ENCODE measurements around the gene MORF4L1. TPM values are rescaled to one million over a fixed set of nuclear protein-coding genes. Genes with fewer than 3 reads are reported as not detected.

The MORF4L1 gene
- total RNA-seq, 2 experiments from 2014 or later, result 463 to 496 TPM

- no peaks in the 10 kb centered on the region for H3K9me3 ChIP-seq (ENCODE audit: control insufficient read depth in 1 of 2, insufficient read depth in 1 of 2, low read length in 2 of 2)
- no peak overlapping the region for H3K4me3 Mint-ChIP-seq
- ChIA-PET CTCF (interaction anchor here (1.1 kb wide), 1 partner anchor 275 kb away, joined by 6 read pairs; no protein-coding TSS in a partner anchor), POLR2A (no interaction called here)
- peaks cover 94% of the 10 kb centered on the region for H3K36me3 Mint-ChIP-seq (ENCODE audit: low read depth)
- peaks cover 13% of the 10 kb centered on the region for H3K4me1 ChIP-seq (ENCODE audit: insufficient read depth, low read length)
- TF ChIP-seq CTCF (IDR thresholded peaks at IDR 0.05), result no peak
- H3K27ac Mint-ChIP-seq, result peak overlapping the region; percentile 13
- no peak overlapping the region for H3K27ac ChIP-seq (ENCODE audit: low read depth in 1 of 2, low read length in 2 of 2)
- H3K27me3 Mint-ChIP-seq, result no peaks in the 10 kb centered on the region
- H3K27me3 ChIP-seq (ENCODE audit: control insufficient read depth in 1 of 2, insufficient read depth in 2 of 2, low read length in 2 of 2), result no peaks in the 10 kb centered on the region
- no peaks in the 10 kb centered on the region for H3K9me3 Mint-ChIP-seq
- no peak overlapping the region for H3K4me3 ChIP-seq (ENCODE audit: low read length)
- intact Hi-C loops (cut with DNase I, micrococcal nuclease), result loop anchor here in 1 of 2 experiments (1.0 to 10.0 kb wide), 2 partner anchors 70 to 374 kb away; no protein-coding TSS in a partner anchor
- no peak for DNase-seq
- H3K4me1 Mint-ChIP-seq (ENCODE audit: low read depth), result peaks cover 35% of the 10 kb centered on the region
- H3K36me3 ChIP-seq (ENCODE audit: insufficient read depth, low read length), result peaks cover 86% of the 10 kb centered on the region
- no peak for ATAC-seq (ENCODE audit: poor library complexity)
Measured at GRCh38 chr15:78909160-78909695, 36.5 kb downstream of the MORF4L1 start.

GRCh38 chr15:78909791-78910228 is 37.1 kb downstream of the MORF4L1 start:
- peaks cover 13% of the 10 kb centered on the region for H3K4me1 ChIP-seq (ENCODE audit: insufficient read depth, low read length)
- Mint-ChIP-seq H3K9me3 (no peaks in the 10 kb centered on the region), H3K4me3 (no peak overlapping the region), H3K36me3 (ENCODE audit: low read depth) (peaks cover 93% of the 10 kb centered on the region), H3K4me1 (ENCODE audit: low read depth) (peaks cover 31% of the 10 kb centered on the region), H3K27me3 (no peaks in the 10 kb centered on the region), H3K27ac (peak overlapping the region; percentile 10)
- ATAC-seq (ENCODE audit: poor library complexity), result peak; percentile 52
- intact Hi-C loops (cut with DNase I, micrococcal nuclease), result loop anchor here in 1 of 2 experiments (1.0 to 10.0 kb wide), 3 partner anchors 69 to 375 kb away; no protein-coding TSS in a partner anchor
- CTCF ChIA-PET, result interaction anchor here (1.1 kb wide), 1 partner anchor 275 kb away, joined by 6 read pairs; no protein-coding TSS in a partner anchor
- H3K27me3 ChIP-seq (ENCODE audit: control insufficient read depth in 1 of 2, insufficient read depth in 2 of 2, low read length in 2 of 2), result no peaks in the 10 kb centered on the region
- no peaks in the 10 kb centered on the region for H3K9me3 ChIP-seq (ENCODE audit: control insufficient read depth in 1 of 2, insufficient read depth in 1 of 2, low read length in 2 of 2)
- POLR2A ChIA-PET, result no interaction called here
- no peak overlapping the region for H3K27ac ChIP-seq (ENCODE audit: low read depth in 1 of 2, low read length in 2 of 2)
- peak in 4 of 14 experiments; percentile 19 to 68 (median 51) for DNase-seq
- TF ChIP-seq CTCF (IDR thresholded peaks at IDR 0.05), result peak; percentile 41
- peaks cover 85% of the 10 kb centered on the region for H3K36me3 ChIP-seq (ENCODE audit: insufficient read depth, low read length)
- H3K4me3 ChIP-seq (ENCODE audit: low read length), result no peak overlapping the region

GRCh38 chr15:78910271-78910670 is 37.6 kb downstream of the MORF4L1 start:
- H3K27ac Mint-ChIP-seq, result peak overlapping the region; percentile 10
- peaks cover 83% of the 10 kb centered on the region for H3K36me3 ChIP-seq (ENCODE audit: insufficient read depth, low read length)
- H3K4me1 ChIP-seq (ENCODE audit: insufficient read depth, low read length), result peaks cover 15% of the 10 kb centered on the region
- H3K9me3 Mint-ChIP-seq, result no peaks in the 10 kb centered on the region
- no peak overlapping the region for H3K4me3 ChIP-seq (ENCODE audit: low read length)
- no peak overlapping the region for H3K27ac ChIP-seq (ENCODE audit: low read depth in 1 of 2, low read length in 2 of 2)
- intact Hi-C loops (cut with DNase I, micrococcal nuclease), result loop anchor here in 1 of 2 experiments (5.0 kb wide), 1 partner anchor 272 kb away; no protein-coding TSS in a partner anchor
- peaks cover 93% of the 10 kb centered on the region for H3K36me3 Mint-ChIP-seq (ENCODE audit: low read depth)
- ATAC-seq (ENCODE audit: poor library complexity) (no peak), DNase-seq (no peak)
- no peaks in the 10 kb centered on the region for H3K27me3 Mint-ChIP-seq
- TF ChIP-seq CTCF (IDR thresholded peaks at IDR 0.05), result no peak
- no peak overlapping the region for H3K4me3 Mint-ChIP-seq
- H3K9me3 ChIP-seq (ENCODE audit: control insufficient read depth in 1 of 2, insufficient read depth in 1 of 2, low read length in 2 of 2), result no peaks in the 10 kb centered on the region
- ChIA-PET POLR2A (no interaction called here), CTCF (interaction anchor here (1.1 kb wide), 1 partner anchor 274 kb away, joined by 6 read pairs; no protein-coding TSS in a partner anchor)
- peaks cover 28% of the 10 kb centered on the region for H3K4me1 Mint-ChIP-seq (ENCODE audit: low read depth)
- H3K27me3 ChIP-seq (ENCODE audit: control insufficient read depth in 1 of 2, insufficient read depth in 2 of 2, low read length in 2 of 2), result no peaks in the 10 kb centered on the region
